ENCODE measurements around the gene NPC2. TPM values are rescaled to one million over a fixed set of nuclear protein-coding genes. Genes with fewer than 3 reads are reported as not detected.
"Not testable (repeated sequence)": the region's sequence is repeated elsewhere in the genome, so short reads cannot be mapped to it uniquely, and the experiment has no call there.

NPC2 gene
- total RNA-seq, 6 experiments from 2014 or later, result 49.4 to 203 (median 98.0) TPM

DNA sequence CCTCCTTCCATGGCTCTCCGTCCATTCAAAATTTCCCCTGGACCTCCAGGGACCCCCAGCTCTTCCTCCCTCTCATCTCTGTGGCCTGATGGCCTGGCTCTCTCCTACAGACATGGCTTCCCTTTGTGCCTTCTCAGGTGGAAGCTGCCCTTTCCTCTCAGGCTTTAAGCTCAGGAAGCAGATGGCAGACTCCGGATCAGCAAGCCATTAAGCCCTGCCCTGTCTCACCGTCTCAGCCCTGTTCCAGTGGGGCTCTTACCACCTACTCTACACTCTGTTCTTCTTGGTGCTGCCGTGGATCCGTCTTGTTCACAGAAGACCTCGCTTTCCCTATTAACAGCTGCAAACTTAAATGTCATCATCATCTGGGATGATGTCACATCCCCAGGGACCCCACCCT, 33.1 kb downstream of the NPC2 start:
- Histone ChIP-seq H3K36me3 (no peaks in the 10 kb centered on the region), H3K4me1 (no peaks in the 10 kb centered on the region), H3K27me3 (no peaks in the 10 kb centered on the region), H3K27ac (no peak overlapping the region), H3K9me3 (no peaks in the 10 kb centered on the region), H3K4me3 (no peak overlapping the region)
- ATAC-seq, result no peak
- TF ChIP-seq, protein P1, sequence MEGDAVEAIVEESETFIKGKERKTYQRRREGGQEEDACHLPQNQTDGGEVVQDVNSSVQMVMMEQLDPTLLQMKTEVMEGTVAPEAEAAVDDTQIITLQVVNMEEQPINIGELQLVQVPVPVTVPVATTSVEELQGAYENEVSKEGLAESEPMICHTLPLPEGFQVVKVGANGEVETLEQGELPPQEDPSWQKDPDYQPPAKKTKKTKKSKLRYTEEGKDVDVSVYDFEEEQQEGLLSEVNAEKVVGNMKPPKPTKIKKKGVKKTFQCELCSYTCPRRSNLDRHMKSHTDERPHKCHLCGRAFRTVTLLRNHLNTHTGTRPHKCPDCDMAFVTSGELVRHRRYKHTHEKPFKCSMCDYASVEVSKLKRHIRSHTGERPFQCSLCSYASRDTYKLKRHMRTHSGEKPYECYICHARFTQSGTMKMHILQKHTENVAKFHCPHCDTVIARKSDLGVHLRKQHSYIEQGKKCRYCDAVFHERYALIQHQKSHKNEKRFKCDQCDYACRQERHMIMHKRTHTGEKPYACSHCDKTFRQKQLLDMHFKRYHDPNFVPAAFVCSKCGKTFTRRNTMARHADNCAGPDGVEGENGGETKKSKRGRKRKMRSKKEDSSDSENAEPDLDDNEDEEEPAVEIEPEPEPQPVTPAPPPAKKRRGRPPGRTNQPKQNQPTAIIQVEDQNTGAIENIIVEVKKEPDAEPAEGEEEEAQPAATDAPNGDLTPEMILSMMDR (IDR thresholded peaks at IDR 0.05), result no peak
- TF ChIP-seq POLR2A (IDR thresholded peaks at IDR 0.05), result no peak
- intact Hi-C loops (cut with DNase I), result no loop called here
- 72% methylated on average over 6 of the region's 6 CpGs for WGBS (ENCODE audit: insufficient coverage, low coverage, low lambda C conversion rate, missing lambda C conversion rate)
- no peak for DNase-seq

DNA sequence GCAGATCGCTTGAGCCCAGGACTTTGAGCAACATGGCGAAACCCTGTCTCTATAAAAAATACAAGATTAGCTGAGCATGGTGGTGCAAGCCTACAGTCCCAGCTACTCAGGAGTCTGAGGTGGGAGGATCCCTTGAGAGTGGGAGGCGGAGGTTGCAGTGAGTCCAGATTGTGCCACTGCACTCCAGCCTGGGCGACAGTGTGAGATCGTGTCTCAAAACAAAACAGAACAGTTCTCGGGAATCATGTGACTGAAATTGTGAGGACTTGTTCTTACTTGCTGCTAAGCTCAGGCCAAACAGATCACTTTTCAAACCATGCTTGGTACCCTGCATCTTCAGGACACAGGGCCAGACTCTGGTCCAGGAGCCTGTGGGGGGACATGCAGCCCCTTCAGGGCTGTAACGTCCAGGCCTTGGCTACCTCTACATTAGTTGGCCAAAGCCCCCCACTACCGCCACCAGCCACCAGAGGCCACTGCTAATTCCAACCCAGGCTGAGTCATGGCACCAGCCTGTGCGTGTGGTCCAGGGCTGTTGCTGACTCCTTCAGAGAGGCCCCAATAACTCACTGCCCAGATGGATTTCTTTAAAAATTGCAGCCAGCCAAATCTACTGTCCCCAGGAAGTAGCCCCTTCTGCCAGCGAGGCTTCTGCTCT, 33.7 kb downstream of the NPC2 start:
- H3K36me3 ChIP-seq, result no peaks in the 10 kb centered on the region
- no peak for DNase-seq
- 79% methylated on average over 8 of the region's 10 CpGs for WGBS (ENCODE audit: insufficient coverage, low coverage, low lambda C conversion rate, missing lambda C conversion rate)
- no peaks in the 10 kb centered on the region for H3K9me3 ChIP-seq
- no peak overlapping the region for H3K27ac ChIP-seq
- no peak for TF ChIP-seq POLR2A (IDR thresholded peaks at IDR 0.05)
- TF ChIP-seq, protein P1 (IDR thresholded peaks at IDR 0.05), result peak in 3 of 4 donors; percentile 13 to 30 (median 28)
- intact Hi-C loops (cut with DNase I), result no loop called here
- H3K27me3 ChIP-seq, result no peaks in the 10 kb centered on the region
- no peak overlapping the region for H3K4me3 ChIP-seq
- H3K4me1 ChIP-seq, result no peaks in the 10 kb centered on the region
- peak; percentile 38 to 55 (median 46) for ATAC-seq

DNA sequence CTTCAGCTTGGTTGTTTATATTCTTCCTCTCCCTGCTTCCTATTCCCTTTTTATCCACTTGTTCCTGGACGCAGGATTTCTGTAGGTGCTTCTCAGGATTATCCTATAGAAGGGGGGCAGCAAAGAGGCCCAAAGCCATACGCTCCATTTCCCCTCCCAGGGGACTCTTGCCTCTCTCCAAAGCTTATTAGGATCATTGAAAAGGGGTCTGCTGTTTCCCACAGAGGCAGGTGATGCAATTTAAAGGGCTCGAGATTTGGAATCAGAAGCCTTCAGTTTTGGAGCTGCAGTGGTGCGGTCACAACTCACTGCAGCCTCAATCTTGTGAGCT, 35.6 kb downstream of the NPC2 start:
- no peak for TF ChIP-seq POLR2A (IDR thresholded peaks at IDR 0.05)
- TF ChIP-seq, protein P1 (IDR thresholded peaks at IDR 0.05), result no peak
- Histone ChIP-seq H3K27ac (no peak overlapping the region), H3K36me3 (no peaks in the 10 kb centered on the region), H3K4me3 (no peak overlapping the region), H3K4me1 (no peaks in the 10 kb centered on the region), H3K27me3 (no peaks in the 10 kb centered on the region), H3K9me3 (no peaks in the 10 kb centered on the region)
- WGBS (ENCODE audit: insufficient coverage, low coverage, low lambda C conversion rate, missing lambda C conversion rate), result 82% methylated on average over 4 of the region's 4 CpGs
- intact Hi-C loops (cut with DNase I), result no loop called here
- no peak for DNase-seq
- ATAC-seq, result no peak

DNA sequence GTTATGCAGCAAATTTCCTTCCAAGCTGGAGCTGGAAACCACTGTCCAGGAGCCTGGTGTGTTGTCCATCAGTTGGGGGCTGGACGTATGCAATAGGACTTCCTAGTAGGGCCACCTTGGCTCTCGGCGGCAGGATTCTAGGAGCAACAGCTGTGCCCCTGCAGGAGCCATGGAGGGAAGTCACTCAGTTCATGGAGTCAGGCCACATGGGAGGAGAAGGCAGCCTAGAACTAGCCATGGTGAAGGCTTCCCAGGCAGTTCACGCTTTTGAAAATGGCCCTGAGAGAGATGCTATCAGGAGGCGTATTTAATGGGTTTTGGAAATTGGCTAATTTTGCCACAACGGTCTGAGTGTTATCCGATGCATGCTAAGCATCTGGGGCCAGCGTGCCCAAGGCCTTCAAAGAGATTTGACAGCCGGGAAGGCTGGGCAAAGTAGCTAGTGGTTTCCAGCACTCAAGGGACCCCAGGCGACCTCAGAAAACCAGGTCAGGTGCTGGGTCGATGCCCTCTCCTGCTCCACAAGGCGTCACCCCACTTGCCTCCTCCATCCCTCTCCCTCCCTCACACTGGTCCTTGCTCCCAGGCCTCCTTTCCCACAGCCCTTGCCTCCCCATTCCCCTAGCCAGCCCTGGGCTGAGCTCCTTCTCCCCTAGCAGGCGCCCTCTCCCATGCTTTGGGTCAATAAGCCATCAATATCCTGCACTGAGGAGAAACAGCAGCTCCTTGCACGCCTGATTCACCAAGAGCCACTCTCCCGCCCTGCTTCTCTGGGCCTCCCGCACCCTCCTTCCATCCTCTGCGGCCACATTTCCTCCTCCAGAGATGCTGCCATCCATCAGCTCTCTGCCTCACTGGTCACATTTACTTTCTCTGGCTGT, 36.2 kb downstream of the NPC2 start:
- H3K4me1 ChIP-seq, result no peaks in the 10 kb centered on the region
- H3K27ac ChIP-seq, result no peak overlapping the region
- H3K9me3 ChIP-seq, result no peaks in the 10 kb centered on the region
- intact Hi-C loops (cut with DNase I), result no loop called here
- 78% methylated on average over 12 of the region's 17 CpGs for WGBS (ENCODE audit: insufficient coverage, low coverage, low lambda C conversion rate, missing lambda C conversion rate)
- H3K4me3 ChIP-seq, result no peak overlapping the region
- H3K36me3 ChIP-seq, result no peaks in the 10 kb centered on the region
- no peak for DNase-seq
- no peaks in the 10 kb centered on the region for H3K27me3 ChIP-seq
- ATAC-seq, result no peak
- TF ChIP-seq POLR2A (IDR thresholded peaks at IDR 0.05), result no peak
- TF ChIP-seq, protein P1 (IDR thresholded peaks at IDR 0.05), result no peak

DNA sequence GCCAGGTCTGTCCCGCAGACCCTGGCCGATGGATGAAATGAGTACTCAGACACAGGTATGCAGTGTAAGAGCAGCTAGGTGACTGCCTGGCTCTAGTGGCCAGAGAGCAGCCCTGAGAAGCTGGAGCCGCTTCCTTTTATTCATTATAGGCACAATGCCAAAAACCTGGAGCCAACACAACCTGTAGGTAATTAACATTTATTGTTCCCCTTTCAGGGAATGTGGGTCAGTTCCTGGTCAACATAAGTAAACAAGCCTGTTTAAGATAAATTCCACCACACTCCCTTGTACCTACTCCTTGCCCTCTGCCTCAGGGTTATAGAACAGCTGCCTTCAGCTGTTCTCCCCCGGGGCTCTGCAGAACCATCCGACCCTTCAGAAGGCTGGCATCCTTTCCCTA, 38.7 kb downstream of the NPC2 start:
- H3K4me1 ChIP-seq; ATAC-seq; intact Hi-C loops (cut with DNase I); H3K9me3 ChIP-seq; H3K27ac ChIP-seq; DNase-seq; H3K4me3 ChIP-seq; H3K36me3 ChIP-seq; H3K27me3 ChIP-seq: not testable (repeated sequence)
- 85% methylated on average over 5 of the region's 5 CpGs for WGBS (ENCODE audit: insufficient coverage, low coverage, low lambda C conversion rate, missing lambda C conversion rate)
